CD4-positive, alpha-beta T cell treated with Interleukin-10 for 1 hour (primary cell): ENCODE measurements around the gene EDDM3A.
"Not testable (repeated sequence)": the region's sequence is repeated elsewhere in the genome, so short reads cannot be mapped to it uniquely, and the experiment has no call there.

Source experiments
- DNase-seq: peaks from one replicate; pipeline ENCODE4 v3.0.0-alpha.2; 2020

The EDDM3A gene

DNA sequence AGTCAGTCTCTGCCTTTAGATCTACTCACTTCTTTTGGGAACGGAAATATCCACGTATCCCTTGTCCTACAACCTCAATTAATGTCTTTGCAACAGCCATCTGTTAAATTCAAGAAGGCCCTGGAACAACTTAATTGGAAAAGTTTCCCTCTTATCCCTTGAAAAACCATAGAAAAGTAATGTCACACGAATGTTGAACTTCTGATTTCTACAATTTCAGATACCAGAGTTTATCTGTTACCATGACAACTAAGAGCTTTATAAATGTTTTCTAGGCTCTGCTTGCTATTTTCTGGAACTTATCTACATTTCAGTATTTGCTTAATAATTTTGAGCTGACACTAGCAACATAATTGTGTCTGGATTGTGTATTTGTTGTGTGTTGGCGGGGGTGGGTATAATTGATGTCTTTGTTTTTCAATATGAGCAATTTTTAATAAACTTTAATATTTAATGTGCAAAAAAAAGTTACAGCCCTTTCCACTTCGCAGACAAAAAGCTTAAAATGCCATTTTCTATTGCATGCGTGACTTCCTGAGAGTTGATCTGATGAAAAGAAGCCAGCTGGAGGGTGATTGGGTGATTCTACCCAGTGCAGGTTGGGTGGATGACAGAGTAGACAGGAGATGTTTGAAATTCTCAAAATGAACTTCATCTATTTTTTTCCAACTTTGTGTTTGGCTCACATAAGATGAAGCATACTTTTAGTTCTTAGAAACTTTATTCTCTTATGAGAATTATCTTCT is 11.8 kb upstream of the EDDM3A start:
- DNase-seq: no peak

DNA sequence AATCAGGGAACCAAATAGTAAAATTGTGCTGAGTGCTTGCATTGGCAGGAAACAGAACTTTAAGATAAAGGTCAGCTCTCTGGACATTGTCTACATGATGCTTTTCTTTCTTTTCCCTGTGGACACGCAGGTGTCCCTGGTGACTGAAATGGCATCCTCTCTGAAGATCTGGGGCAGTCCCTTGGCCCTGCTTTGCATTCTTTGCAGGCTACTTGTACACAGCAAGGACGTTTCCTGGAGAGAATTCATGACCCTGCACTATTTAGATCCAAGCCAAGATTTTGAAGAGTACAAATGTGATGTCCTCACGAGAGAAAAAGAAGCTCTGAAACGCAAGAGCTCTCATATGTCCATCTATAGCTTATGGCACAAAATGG is 11.3 kb upstream of the EDDM3A start:
- DNase-seq: no peak

DNA sequence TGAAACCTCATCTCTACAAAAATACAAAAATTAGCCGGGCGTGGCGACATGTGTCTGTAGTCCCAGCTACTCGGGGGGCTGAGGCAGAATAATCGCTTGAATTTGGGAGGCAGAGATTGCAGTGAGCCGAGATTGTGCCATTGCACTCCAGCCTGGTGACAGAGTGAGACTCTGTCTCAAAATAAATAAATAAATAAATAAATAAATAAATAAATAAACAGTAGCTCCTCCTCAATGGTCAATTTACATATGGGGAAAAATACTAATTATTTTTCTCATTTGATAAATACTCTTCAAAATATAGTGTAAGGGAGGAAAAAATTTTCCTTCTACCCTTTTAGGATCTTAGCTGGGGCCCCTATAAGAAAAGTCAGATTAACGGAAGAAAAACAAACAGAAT is 7.4 kb upstream of the EDDM3A start:
- DNase-seq: not testable (repeated sequence)

DNA sequence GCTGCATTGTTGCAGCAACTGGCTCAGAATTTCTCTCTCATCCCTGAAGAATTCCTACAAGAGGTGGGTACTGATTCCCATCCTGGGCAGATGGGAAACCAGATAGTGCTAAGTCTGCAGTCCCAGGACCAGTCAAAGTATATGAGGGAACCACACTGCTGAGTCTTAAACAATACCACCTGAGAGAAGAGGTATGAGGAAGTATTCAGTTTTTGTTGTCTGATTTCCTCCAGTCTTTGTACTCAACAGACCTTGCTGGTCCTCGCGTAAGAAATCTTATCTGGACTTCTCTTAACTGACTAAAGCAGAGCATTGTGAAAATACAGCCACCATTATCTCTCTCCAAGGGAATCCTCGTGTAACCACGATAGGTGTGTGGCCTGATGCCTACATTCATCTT is 3.6 kb upstream of the EDDM3A start:
- no peak for DNase-seq

DNA sequence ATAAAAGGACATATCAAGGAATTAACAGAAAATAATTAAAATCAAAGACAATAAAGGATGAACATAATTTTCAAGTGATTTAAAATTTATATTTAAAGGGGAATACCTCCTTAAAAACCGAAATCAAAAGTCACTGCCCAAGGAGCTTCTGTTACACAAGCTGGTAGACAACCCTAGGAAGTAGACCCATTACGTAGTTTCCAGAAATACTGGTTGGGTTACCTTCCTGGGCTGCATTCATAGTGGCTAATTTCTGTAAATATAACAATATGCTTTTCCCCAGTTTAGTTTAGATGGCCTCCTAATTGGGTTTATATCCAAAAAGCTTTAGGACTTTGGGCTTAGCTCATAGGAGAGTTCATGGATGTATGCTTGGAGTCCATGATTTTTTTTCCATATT is 2.1 kb upstream of the EDDM3A start:
- no peak for DNase-seq

DNA sequence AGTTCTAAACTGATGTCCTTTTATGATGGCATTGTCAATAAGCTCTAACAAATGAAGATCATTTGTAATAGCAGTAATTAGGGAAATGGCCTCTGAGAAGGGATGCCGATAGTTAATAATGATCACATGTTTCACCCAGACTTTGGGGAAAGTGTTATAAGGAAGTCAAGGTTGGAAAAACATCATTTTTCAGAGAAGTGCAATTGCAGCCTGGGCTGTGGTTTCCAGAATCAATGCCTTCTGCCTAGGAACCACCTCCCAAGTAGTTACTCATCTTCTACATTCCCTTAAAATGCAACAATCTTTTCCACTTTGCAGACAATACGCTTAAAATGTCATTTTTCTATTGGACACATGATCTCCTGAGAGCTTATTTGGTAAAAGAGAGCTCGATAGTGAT is 879 bp downstream of the EDDM3A start:
- no peak for DNase-seq

DNA sequence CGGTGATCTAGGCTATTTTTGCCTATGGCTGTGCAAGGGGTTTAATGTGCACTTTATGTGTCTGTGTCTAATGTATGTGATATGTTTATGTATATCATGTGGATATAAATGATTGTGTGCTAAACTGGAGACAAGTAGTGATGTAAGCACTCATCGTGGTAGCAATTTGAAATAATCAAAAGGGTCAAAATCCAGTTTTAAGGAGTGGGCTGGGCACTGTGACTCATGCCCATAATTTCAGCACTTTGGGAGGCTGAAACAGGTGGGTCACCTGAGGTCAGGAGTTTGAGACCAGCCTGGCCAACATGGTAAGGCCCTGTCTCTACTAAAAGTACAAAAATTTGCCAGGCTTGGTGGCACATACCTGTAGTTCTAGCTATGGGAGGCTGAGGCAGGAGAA is 2.8 kb downstream of the EDDM3A start:
- DNase-seq: no peak

DNA sequence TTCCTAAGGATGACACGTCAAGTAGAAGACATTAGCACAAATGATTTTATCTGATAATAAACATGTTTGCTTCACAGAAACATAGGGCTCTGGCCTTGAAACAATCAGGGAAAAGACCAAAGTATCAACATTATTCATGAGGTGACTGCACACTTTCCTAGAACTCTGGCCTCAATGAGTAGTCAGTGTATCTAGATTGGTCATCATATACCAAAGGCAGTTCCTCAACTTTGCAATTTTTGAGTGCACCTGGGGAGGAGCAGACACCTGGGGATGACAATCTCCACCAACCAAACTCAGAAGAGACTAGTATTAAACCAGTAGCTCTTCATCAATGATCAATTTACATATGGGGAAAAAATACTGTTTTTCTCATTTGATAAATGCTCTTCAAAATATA is 4.5 kb downstream of the EDDM3A start:
- no peak for DNase-seq

DNA sequence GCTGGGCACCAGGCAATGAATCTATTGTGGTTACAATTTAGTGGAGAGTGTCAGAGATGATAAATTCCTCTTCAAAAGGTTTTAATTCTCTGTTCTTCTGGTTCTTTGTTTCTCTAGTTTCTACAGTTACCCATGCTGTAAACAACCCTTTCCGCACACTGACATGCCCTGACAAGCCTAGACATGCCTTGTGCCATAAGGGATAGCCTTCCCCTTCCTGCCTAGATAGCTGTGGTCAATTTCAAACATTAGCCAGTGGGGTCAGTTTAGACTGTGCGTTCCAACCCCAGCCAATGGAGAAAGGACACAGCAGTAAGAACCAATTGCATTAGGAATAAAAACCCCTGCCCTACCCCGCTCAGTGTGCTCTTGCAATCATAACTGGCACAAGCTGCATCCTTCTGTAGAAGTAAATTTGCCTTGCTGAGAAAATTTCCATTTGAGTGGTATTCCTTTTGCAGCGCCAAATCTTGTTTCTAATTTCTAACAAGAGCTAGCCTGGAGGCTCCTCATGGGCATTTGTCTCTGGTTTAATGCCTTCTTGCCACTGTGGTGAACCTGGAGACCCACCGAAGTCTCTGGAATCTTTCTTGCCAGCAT is 6.4 kb downstream of the EDDM3A start:
- DNase-seq: no peak

DNA sequence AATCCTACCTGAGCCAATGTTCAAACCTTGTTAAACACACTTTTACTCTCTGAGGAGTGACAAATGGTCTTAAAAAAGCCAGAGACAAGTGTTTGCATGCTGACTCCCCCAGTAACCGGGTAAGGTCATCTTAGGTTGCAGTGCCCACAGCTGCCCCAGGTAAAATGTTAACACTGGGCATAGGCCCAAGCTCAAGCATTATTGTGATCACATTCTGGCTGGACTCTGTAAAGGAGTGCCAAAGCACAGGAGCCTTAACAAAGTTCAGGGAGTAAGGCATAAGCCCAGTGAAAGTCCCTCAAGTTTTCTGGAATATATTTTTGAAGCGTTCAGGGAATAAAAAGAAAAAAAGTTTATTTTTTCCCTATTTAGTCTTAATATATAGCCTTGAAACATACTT is 8.6 kb downstream of the EDDM3A start:
- DNase-seq: no peak

DNA sequence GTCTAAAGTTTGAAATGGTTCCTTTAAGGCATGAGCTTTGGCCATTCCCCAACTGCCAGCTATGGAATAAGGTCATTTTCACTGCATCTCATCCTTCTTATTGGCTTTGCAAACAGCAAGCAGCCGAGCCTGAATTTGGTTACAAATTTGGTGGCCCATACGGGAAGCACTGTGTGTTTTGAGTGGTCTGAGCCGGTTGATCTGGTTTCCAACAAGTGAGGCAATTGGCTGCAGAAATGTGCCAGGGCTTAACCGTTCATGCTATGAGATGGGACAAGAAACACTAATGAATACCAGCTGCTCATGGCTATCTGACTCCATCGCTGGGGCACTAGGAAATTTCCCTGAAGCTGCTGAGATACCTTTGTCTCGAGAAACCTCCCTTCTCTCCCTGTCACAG is 9.3 kb downstream of the EDDM3A start:
- no peak for DNase-seq

DNA sequence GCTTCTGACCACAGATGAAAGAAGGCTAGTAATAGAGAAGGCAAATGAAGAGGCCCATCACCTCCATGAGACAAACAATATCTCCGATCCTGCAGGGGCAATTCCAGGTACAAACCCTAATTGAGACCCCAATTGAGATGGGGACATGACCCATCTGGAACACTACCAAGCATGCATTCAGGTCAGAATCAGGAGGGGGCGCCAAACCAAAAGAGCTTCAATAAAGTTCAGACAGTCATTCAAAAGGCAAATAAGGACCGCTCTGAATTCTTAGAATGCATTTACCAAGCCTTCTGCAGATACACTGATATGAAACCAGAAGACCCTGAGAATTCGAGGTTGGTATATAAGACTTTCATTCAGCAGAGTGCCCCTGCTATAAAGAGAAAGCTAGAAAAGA is 12.3 kb downstream of the EDDM3A start:
- DNase-seq: peak; percentile 50

DNA sequence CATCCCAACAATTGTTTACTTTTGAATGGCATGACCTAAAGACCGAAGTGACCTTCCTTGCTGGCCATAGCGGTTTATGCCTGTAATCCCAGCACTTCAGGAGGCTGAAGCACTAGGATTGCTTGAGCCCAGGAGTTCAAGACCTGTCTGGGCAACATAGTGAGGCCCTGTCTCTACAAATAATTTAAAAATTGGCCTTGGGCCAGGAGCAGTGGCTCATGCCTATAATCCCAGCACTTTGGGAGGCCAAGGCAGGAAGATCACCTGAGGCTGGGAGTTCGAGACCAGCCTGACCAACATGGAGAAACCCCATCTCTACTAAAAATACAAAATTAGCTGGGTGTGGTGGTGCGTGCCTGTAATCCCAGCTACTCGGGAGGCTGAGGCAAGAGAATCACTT is 13.8 kb downstream of the EDDM3A start:
- DNase-seq: not testable (repeated sequence)

DNA sequence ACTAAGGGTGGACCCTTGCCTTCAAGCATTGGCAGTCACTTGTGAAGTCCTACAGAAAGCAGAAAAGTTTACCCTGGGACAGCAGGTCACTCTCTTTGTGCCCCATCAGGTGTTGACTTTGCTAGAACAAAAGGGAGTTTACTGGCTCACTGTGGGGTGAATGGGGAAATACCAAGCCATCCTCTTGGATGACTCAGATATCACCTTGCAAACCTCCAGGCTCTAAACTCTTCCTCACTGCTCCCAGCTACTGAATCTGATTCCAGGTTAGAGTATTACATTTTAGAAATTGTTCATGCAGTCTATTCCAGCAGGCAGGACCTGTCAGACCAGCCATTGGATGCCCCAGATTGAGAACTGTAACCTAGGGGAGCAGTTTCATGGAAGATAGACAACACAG is 15.3 kb downstream of the EDDM3A start:
- DNase-seq: no peak

DNA sequence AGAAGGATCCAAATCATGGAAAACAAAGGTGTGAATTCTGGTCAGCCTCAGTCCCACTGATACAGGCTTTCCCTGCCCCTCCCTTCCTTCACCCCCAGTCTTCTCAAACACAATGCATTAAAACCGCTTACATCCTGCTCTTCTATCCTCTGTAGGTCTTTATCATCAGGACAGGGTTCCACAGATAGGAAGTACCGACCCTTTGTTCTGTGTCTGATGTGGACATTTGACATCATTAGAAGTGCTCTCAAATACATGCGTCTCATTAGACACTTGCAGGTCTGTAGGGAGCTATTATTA is 22.9 kb downstream of the EDDM3A start:
- no peak for DNase-seq

DNA sequence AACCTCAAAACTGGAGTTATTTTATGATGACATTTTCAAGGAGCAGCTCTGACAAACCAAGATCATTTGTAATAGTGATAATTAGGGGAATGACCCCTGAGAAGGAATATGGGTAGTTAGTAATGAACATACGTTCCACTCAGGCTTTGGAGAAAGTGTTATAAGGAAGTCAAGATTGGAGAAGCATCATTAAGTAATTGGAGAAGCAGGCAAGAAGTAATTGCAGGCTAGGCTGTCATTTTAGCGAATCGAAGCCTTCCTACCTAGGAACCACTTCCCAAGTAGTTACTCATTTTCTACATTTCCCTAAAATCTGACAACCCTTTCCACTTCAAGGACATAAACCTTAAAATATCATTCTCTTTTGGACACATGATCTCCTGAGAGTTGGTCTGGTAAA is 23.7 kb downstream of the EDDM3A start:
- no peak for DNase-seq

DNA sequence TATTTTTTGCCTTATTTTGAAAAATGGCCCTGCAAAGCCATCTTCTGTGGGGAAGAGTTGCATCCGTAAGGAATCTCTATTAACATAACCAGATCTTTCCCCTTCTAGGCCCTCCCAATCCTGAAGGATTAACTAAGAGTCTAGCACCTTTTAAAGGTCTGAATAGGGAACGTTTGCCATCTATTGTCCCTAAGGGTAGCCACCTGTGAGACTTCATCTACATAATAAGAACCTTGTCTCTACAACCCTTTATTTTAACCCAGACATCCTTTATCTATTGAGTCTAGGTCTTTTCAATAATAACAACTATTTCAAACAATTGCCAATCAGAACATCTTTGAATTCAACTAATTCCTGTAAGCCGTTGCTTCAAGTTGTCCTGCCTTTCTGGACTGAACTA is 27.0 kb downstream of the EDDM3A start:
- no peak for DNase-seq

DNA sequence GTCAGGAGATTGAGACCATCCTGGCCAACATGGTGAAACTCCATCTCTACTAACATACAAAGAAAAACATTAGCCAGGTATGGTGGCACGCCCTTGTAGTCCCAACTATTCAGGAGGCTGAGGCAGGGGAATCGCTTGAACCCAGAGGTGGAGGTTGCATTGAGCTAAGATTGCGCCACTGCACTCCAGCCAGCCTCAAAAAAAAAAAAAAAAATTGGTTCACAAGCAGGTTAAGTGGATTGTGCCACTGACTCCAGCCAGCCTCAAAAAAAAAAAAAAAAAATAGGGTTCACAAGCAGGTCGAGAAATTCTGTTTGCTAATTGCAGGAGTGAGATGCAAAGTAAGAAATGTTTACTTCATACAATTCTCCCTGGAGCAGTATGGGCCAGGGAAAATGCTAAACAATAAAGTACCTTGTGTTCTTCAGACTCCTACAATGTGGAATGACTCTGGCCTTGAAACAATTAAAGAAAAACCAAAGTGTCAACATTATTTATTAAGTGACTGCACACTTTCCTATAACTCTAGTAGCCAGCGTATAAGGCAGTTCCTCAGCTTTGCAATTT is 28.7 kb downstream of the EDDM3A start:
- DNase-seq: no peak

DNA sequence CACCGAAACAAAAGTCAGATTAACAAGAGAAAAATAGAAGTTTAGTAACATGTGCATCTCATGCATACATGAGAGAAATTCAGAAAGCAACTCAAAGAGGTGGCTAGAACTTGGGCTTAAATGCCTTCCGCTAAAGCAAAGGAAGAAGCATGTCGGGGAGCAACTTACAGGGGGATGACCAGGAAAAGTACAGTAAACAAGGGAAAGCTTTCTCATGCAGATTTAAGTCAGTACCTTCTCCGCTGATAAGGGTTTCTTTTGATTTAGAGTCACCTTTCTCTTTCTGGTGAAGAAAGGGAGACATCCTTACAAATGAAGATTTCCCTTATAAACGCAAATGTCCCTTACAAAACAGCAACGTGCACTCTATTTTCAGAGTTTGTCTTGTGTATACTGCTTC is 29.4 kb downstream of the EDDM3A start:
- no peak for DNase-seq

DNA sequence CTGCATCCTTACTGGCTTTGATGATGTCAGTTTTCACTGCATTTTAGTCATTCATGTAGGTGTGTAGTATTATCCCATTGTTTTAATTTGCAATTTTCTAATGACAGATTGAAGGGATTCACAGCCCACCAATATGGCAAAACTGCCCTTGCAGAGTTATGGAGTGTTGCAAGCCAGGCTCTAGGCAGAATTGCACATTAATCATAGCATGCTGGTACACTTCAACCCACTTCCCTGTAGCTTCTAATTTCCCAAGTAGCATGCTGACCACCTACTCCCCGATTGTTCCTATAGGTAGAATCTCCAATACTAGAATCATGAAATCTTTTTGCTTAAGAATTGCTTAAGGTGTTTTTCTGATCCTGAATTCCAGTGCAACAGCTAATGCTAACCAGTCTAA is 30.2 kb downstream of the EDDM3A start:
- DNase-seq: no peak

DNA sequence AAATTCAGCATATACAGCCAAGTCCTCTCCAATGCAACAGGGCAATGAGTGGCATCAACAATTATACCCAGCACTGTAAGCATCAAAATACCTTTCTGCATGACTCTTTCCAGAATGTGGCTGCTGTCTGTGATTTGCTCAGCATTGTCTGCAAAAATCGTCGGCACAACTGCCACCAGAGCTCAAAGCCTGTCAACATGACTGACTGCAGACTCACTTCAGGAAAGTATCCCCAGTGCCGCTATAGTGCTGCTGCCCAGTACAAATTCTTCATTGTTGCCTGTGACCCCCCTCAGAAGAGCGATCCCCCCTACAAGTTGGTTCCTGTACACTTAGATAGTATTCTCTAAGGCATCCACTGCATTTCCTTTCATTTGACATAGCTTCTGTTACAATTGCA is 36.1 kb downstream of the EDDM3A start:
- no peak for DNase-seq

DNA sequence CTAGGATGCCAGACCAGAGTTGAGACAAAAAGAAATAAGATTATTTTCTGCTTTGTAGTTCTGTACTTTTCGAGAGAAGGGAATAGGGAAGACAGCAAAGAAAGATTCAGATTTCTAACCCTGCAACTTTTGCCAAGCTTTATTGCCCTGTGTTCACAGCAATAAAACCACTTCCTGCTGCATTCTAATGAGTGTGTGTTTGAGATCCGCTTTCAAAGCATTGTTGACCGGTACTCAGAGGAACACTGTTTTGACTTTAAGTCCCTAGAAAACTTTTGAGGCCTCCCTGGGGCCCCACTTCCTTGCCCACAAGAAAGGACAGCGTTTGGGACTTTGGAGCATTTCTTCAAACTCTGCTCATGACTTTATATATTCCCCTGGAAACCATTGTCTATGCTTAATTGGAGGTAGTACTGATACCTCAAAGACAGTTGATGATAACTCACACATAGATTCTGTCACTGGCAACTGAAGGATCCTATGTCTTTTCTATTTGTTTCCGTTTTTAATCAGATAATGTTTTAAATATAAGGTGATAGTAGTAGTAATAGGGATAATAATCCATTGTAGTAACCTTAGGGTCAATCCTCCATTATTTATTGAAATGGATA is 36.7 kb downstream of the EDDM3A start:
- DNase-seq: peak; percentile 44

DNA sequence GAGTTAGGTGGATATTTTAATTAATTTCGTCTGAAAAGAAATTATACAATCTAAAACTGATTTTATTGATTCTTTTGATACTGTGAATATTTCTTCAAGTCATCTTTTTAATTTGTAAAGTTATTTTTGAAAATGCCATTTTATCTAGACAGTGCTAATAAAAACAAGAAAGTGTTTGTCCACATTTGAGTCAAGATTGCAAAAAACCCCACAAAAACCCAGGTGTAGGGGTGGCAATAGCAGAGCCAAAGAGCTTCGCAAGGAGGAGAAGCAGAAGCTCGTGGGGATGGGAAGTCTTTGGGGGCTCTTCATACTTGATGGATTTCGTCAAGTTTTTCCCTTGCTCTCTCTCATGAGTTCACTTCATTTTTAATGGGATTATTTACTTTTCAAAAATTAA is 41.3 kb downstream of the EDDM3A start:
- no peak for DNase-seq

DNA sequence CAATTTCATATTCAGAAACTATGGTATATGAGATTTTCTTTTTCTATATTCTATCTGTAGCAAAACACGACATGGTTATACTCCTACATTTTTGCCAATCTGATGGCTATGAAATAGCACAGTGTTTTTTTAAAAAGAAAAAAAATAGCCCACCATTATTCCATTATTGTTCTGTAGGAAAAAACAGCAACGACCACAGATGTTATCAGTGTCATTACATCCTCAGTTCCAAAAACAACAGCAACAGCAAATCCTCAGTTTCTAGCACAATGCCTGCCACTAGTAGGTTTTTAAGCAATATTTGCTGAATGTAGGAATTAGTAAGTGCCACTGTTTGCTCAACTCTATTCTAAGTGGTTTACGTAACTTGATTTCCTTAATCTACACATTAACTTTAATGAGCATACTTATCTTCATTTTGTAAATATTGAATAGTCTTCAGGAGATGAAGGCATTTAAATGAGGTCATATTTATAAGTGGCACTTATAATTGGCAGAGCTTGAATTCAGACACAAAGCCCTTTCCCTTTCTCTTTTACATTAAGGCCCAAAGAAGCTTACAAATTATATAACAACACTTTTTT is 43.6 kb downstream of the EDDM3A start:
- no peak for DNase-seq
